SK-N-SH (cell line): Measurements from ENCODE around the gene E2F1.

Experiments used
- CTCF ChIP-seq: fragments of 200-600 bp; sonication (generic); IDR thresholded peaks from 2 replicates; pipeline ENCODE4 v1.6.1; 2017; ENCODE audit warnings: antibody characterized with exemption, mild to moderate bottlenecking, moderate library complexity
- MXI1 ChIP-seq: IDR thresholded peaks from 2 replicates; pipeline ENCODE4 v1.6.1; 2012; ENCODE audit warnings: mild to moderate bottlenecking, low read depth, low read length, improper control_type of control experiment
- POLR2AphosphoS5 ChIP-seq: IDR thresholded peaks from 2 replicates; pipeline ENCODE4 v1.6.1; 2012; ENCODE audit warnings: low read depth, low read length
- TAF1 ChIP-seq: IDR thresholded peaks from 2 replicates; pipeline ENCODE4 v1.6.1; 2012; ENCODE audit warnings: low read depth, mild to moderate bottlenecking, low read length, moderate library complexity, borderline replicate concordance
- TCF12 ChIP-seq: IDR thresholded peaks from 2 replicates; pipeline ENCODE4 v1.4.0; 2012

- TF ChIP-seq CTCF = no peak
- TF ChIP-seq TAF1 = no peak
- TF ChIP-seq POLR2AphosphoS5 = no peak
- TF ChIP-seq MXI1 = no peak
- TF ChIP-seq TCF12 = no peak
These were observed 31.0 kb downstream of the E2F1 start for GRCh38 chr20:33655164-33655563.
